Gastroesophageal sphincter (tissue), 3 donors: ENCODE data around the gene PSMA7.

Source experiments
- CTCF ChIP-seq, 4 experiments: fragments of 200-600 bp in 2 of 4; fragments of 450-650 bp in 2 of 4; sonication (generic) in 1 of 4; IDR thresholded peaks; one replicate each; pipeline ENCODE4 v1.5.1; 2017 to 2019; ENCODE audit warnings: antibody characterized with exemption in 4 of 4, mild to moderate bottlenecking in 2 of 4, moderate library complexity in 2 of 4
- EP300 ChIP-seq: sonication (generic); formaldehyde crosslinking; IDR thresholded peaks from one replicate; pipeline ENCODE4 v1.6.1; 2017; ENCODE audit warnings: antibody characterized with exemption, mild to moderate bottlenecking
- POLR2A ChIP-seq, 2 donors: fragments of 450-650 bp; IDR thresholded peaks; one replicate each; pipeline ENCODE4 v1.6.1; 2017; ENCODE audit warnings: antibody characterized with exemption in 2 of 2, mild to moderate bottlenecking in 2 of 2, moderate library complexity in 1 of 2
- POLR2AphosphoS5 ChIP-seq: sonication (generic); formaldehyde crosslinking; IDR thresholded peaks from one replicate; pipeline ENCODE4 v1.6.1; 2017; ENCODE audit warnings: antibody characterized with exemption

- TF ChIP-seq CTCF (IDR thresholded peaks at IDR 0.05) = no peak
- TF ChIP-seq POLR2A (IDR thresholded peaks at IDR 0.05) = no peak
- TF ChIP-seq POLR2AphosphoS5 = no peak
- TF ChIP-seq EP300 = no peak
Observed at GRCh38 chr20:62155428-62156253, 12.4 kb upstream of the PSMA7 start.
